IgD-negative memory B cell (primary cell): ENCODE data around the gene CDC42SE2. TPM values are rescaled to one million over a fixed set of nuclear protein-coding genes. Genes with fewer than 3 reads are reported as not detected.
"Not testable (repeated sequence)": the region's sequence is repeated elsewhere in the genome, so short reads cannot be mapped to it uniquely, and the experiment has no call there.

Experiments
- H3K27ac Mint-ChIP-seq, 3 donors: one replicate each; pipeline ENCODE4 v1.8.0; 2020 to 2022; ENCODE audit warnings: mild to moderate bottlenecking in 3 of 3, mixed read lengths in 3 of 3, moderate library complexity in 1 of 3
- H3K27me3 Mint-ChIP-seq: one replicate; pipeline ENCODE4 v1.8.0; 2021; ENCODE audit warnings: mixed read lengths
- H3K36me3 Mint-ChIP-seq: one replicate; pipeline ENCODE4 v1.8.0; 2020; ENCODE audit warnings: mild to moderate bottlenecking, mixed read lengths
- H3K4me1 Mint-ChIP-seq, 3 donors: one replicate each; pipeline ENCODE4 v1.8.0; 2020 to 2022; ENCODE audit warnings: mixed read lengths in 3 of 3, mild to moderate bottlenecking in 1 of 3
- H3K4me3 Mint-ChIP-seq, 4 donors: one replicate each; pipeline ENCODE4 v1.8.0; 2020 to 2022; ENCODE audit warnings: mild to moderate bottlenecking in 4 of 4, mixed read lengths in 4 of 4, moderate library complexity in 3 of 4
- H3K9me3 Mint-ChIP-seq, 3 donors: one replicate each; pipeline ENCODE4 v1.8.0; 2020 to 2021; ENCODE audit warnings: mixed read lengths in 3 of 3, mild to moderate bottlenecking in 1 of 3
- polyA plus RNA-seq: library from polyadenylated mRNA; unstranded; fragments of 300-500 nt; fragmentation: Illumina TruSeq; gene quantifications from one replicate; pipeline ENCODE4 v1.2.3, GENCODE V29; 2021

The CDC42SE2 gene
- polyA plus RNA-seq, 1 donor from 2014 or later = 248 TPM

DNA sequence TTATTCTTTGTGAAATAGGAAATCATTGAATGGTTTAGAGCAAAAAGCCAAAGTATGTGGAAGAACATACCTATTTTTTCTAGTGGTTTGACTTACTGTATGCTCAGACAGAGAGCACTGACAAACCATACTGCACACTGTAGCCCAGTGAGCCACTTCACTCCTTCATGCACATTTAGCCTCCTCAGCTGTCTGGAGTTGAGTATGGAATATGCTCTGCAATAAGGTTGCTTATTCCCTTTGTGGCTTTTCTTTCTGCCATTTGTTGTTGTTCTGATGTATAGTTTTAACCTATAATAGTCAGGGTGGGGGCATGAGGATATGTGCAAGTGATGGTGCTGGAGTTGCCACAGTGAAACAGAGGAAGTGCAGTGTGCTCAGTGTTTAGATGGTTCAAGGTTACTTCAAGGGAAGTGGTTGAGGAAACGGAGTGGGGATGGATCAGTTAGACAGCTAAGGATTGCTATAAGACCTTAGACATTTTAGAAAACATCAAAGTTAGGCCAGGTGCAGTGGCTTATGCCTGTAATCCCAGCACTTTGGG, 100.7 kb downstream of the CDC42SE2 start:
- H3K4me1 Mint-ChIP-seq = peaks cover 28 to 45% (median 30%) of the 10 kb centered on the region in 3 donors
- H3K4me3 Mint-ChIP-seq = peak overlapping the region in 3 of 4 donors; percentile 8 to 48 (median 33)
- peaks cover 0 to 5% (median 0%) of the 10 kb centered on the region in 3 donors for H3K9me3 Mint-ChIP-seq
- H3K27ac Mint-ChIP-seq = peak overlapping the region; percentile 57 to 94 (median 79)
- H3K36me3 Mint-ChIP-seq = peaks cover 15% of the 10 kb centered on the region
- H3K27me3 Mint-ChIP-seq = no peaks in the 10 kb centered on the region

GRCh38 chr5:131366428-131366827, 102.6 kb downstream of the CDC42SE2 start:
- H3K27me3 Mint-ChIP-seq = no peaks in the 10 kb centered on the region
- H3K4me1 Mint-ChIP-seq = peaks cover 43 to 54% (median 47%) of the 10 kb centered on the region in 3 donors
- H3K9me3 Mint-ChIP-seq = peaks cover 0 to 5% (median 1%) of the 10 kb centered on the region in 3 donors
- H3K27ac Mint-ChIP-seq = peak overlapping the region in 2 of 3 donors; percentile 38 to 71
- H3K36me3 Mint-ChIP-seq = peaks cover 12% of the 10 kb centered on the region
- peak overlapping the region in 1 of 4 donors; percentile 23 for H3K4me3 Mint-ChIP-seq

DNA sequence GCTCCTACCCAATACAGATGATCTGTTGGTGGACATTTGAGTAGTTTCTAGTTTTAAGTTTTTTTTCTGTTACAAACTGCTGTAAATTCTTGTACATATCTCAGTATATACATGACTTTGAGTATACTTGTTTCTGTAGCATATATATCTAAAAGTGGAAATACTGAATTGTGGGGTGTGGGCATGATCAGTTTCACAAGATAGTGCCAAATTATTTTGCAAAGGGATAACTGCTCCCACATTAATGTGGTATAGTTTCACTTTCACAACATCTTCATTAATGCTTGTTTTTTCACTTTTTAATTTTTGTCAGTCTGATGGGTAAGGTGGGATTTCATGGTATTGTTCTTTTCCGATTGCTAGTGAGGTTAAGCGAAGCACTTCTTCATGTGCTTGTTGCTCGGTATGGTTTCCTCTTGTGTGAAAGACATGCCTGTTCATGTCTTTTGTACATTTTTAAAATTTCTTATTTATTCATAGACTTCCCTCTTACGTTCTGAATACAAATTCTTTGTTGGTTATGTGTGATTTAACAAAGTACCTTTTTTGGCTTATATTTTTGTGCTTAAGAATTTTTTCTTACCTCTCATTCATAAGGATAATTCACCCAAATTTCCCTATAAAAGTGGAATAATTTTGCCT, 103.5 kb downstream of the CDC42SE2 start:
- Mint-ChIP-seq H3K27ac (peak overlapping the region; percentile 23 to 71 (median 43)), H3K27me3 (no peaks in the 10 kb centered on the region), H3K36me3 (peaks cover 13% of the 10 kb centered on the region), H3K4me1 (peaks cover 51 to 55% (median 54%) of the 10 kb centered on the region in 3 donors), H3K9me3 (peaks cover 0 to 5% (median 1%) of the 10 kb centered on the region in 3 donors), H3K4me3 (peak overlapping the region in 1 of 4 donors; percentile 9)

DNA sequence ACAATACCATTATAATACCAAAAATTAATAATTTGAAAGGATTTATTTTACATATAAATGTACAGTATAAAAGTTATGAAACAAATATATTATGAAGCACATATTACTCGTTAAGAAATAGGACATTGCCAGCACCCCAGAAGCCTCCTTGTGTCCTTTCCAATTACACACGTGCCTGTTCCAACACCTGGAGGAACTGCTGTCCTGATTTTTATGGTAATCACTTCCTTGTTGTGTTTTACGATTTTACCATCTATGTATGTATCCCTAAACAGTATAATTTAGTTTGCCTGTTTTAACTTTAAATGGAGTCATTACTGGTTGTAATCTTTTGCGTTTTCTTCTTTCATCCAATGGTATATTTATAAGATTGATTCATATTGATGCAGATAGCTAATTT, 105.0 kb downstream of the CDC42SE2 start:
- peaks cover 0 to 5% (median 1%) of the 10 kb centered on the region in 3 donors for H3K9me3 Mint-ChIP-seq
- H3K36me3 Mint-ChIP-seq = peaks cover 11% of the 10 kb centered on the region
- H3K27me3 Mint-ChIP-seq = no peaks in the 10 kb centered on the region
- H3K27ac Mint-ChIP-seq = peak overlapping the region; percentile 42 to 99 (median 76)
- peak overlapping the region in 2 of 4 donors; percentile 16 to 69 for H3K4me3 Mint-ChIP-seq
- H3K4me1 Mint-ChIP-seq = peaks cover 61 to 62% (median 61%) of the 10 kb centered on the region in 3 donors

GRCh38 chr5:131369558-131369957, 105.7 kb downstream of the CDC42SE2 start:
- H3K4me1 Mint-ChIP-seq = peaks cover 58 to 61% (median 61%) of the 10 kb centered on the region in 3 donors
- H3K9me3 Mint-ChIP-seq = peaks cover 0 to 5% (median 1%) of the 10 kb centered on the region in 3 donors
- H3K4me3 Mint-ChIP-seq = peak overlapping the region in 2 of 4 donors; percentile 16 to 46
- peak overlapping the region in 2 of 3 donors; percentile 76 to 99 for H3K27ac Mint-ChIP-seq
- no peaks in the 10 kb centered on the region for H3K27me3 Mint-ChIP-seq
- peaks cover 11% of the 10 kb centered on the region for H3K36me3 Mint-ChIP-seq

DNA sequence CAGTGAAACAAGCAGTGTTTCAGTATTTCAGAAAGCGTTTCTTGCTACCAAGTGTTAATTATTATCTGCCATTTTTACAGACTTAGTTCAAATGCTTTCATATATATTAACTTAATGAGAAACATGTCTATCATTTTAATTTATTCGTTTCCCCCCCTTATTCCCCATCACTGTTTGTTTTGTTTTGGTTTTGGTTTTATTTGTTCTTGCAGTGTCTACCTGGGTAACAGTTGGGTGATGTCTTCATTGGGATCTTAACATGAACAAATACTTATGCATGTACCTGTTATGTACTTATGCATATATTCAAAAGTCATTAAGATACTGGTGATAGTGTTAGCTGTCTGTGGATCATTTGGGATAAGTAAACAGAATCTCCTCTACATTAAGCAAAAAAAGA, 108.0 kb downstream of the CDC42SE2 start:
- H3K4me1 Mint-ChIP-seq = peaks cover 70 to 77% (median 72%) of the 10 kb centered on the region in 3 donors
- peak overlapping the region; percentile 98 to 99 (median 98) for H3K27ac Mint-ChIP-seq
- H3K36me3 Mint-ChIP-seq = peaks cover 6% of the 10 kb centered on the region
- peaks cover 0 to 8% (median 2%) of the 10 kb centered on the region in 3 donors for H3K9me3 Mint-ChIP-seq
- no peaks in the 10 kb centered on the region for H3K27me3 Mint-ChIP-seq
- H3K4me3 Mint-ChIP-seq = peak overlapping the region in 2 of 4 donors; percentile 11 to 70

- peaks cover 6% of the 10 kb centered on the region for H3K36me3 Mint-ChIP-seq
- H3K27ac Mint-ChIP-seq = peak overlapping the region; percentile 98 to 99 (median 98)
- peaks cover 70 to 76% (median 71%) of the 10 kb centered on the region in 3 donors for H3K4me1 Mint-ChIP-seq
- peak overlapping the region; percentile 4 to 76 (median 64) for H3K4me3 Mint-ChIP-seq
- no peaks in the 10 kb centered on the region for H3K27me3 Mint-ChIP-seq
- H3K9me3 Mint-ChIP-seq = peaks cover 0 to 3% (median 2%) of the 10 kb centered on the region in 3 donors
These were observed 109.4 kb downstream of the CDC42SE2 start for GRCh38 chr5:131373265-131373664.

GRCh38 chr5:131375351-131375750, 111.5 kb downstream of the CDC42SE2 start:
- Mint-ChIP-seq H3K27me3 (no peaks in the 10 kb centered on the region), H3K4me1 (peaks cover 66 to 76% (median 67%) of the 10 kb centered on the region in 3 donors), H3K4me3 (peak overlapping the region; percentile 6 to 67 (median 52)), H3K27ac (peak overlapping the region; percentile 98 to 99 (median 98)), H3K9me3 (peaks cover 0 to 3% (median 2%) of the 10 kb centered on the region in 3 donors), H3K36me3 (peaks cover 4% of the 10 kb centered on the region)

- H3K4me3 Mint-ChIP-seq = peak overlapping the region in 3 of 4 donors; percentile 19 to 74 (median 54)
- peaks cover 61 to 78% (median 63%) of the 10 kb centered on the region in 3 donors for H3K4me1 Mint-ChIP-seq
- H3K36me3 Mint-ChIP-seq = peaks cover 3% of the 10 kb centered on the region
- H3K27ac Mint-ChIP-seq = peak overlapping the region; percentile 98 to 99 (median 98)
- H3K9me3 Mint-ChIP-seq = peaks cover 0 to 3% (median 3%) of the 10 kb centered on the region in 3 donors
- H3K27me3 Mint-ChIP-seq = no peaks in the 10 kb centered on the region
These were observed 113.5 kb downstream of the CDC42SE2 start for GRCh38 chr5:131377346-131377745.

- H3K27me3 Mint-ChIP-seq = no peaks in the 10 kb centered on the region
- H3K4me3 Mint-ChIP-seq = peak overlapping the region in 2 of 4 donors; percentile 54 to 74
- H3K9me3 Mint-ChIP-seq = peaks cover 0 to 3% (median 3%) of the 10 kb centered on the region in 3 donors
- peak overlapping the region; percentile 98 to 99 (median 98) for H3K27ac Mint-ChIP-seq
- H3K4me1 Mint-ChIP-seq = peaks cover 64 to 82% (median 65%) of the 10 kb centered on the region in 3 donors
- peaks cover 3% of the 10 kb centered on the region for H3K36me3 Mint-ChIP-seq
These were observed 114.0 kb downstream of the CDC42SE2 start for GRCh38 chr5:131377785-131378325.

- Mint-ChIP-seq H3K27ac (peak overlapping the region; percentile 98 to 99 (median 99)), H3K27me3 (no peaks in the 10 kb centered on the region), H3K36me3 (peaks cover 3% of the 10 kb centered on the region), H3K4me1 (peaks cover 55 to 79% (median 60%) of the 10 kb centered on the region in 3 donors), H3K9me3 (peaks cover 0 to 3% (median 3%) of the 10 kb centered on the region in 3 donors), H3K4me3 (peak overlapping the region; percentile 14 to 94 (median 84))
These were observed 115.1 kb downstream of the CDC42SE2 start for GRCh38 chr5:131378721-131379541.

GRCh38 chr5:131379723-131380122, 115.9 kb downstream of the CDC42SE2 start:
- peaks cover 3% of the 10 kb centered on the region for H3K36me3 Mint-ChIP-seq
- H3K4me3 Mint-ChIP-seq = peak overlapping the region; percentile 66 to 94 (median 84)
- H3K27ac Mint-ChIP-seq = peak overlapping the region; percentile 98 to 99 (median 99)
- peaks cover 52 to 79% (median 60%) of the 10 kb centered on the region in 3 donors for H3K4me1 Mint-ChIP-seq
- H3K27me3 Mint-ChIP-seq = no peaks in the 10 kb centered on the region
- peaks cover 0 to 3% (median 3%) of the 10 kb centered on the region in 3 donors for H3K9me3 Mint-ChIP-seq

- peak overlapping the region; percentile 5 to 94 (median 64) for H3K4me3 Mint-ChIP-seq
- H3K9me3 Mint-ChIP-seq, H3K36me3 Mint-ChIP-seq, H3K27me3 Mint-ChIP-seq: not testable (repeated sequence)
- H3K27ac Mint-ChIP-seq = peak overlapping the region; percentile 98 to 99 (median 99)
- H3K4me1 Mint-ChIP-seq = peaks cover 47 to 76% (median 59%) of the 10 kb centered on the region in 3 donors
These were observed 116.4 kb downstream of the CDC42SE2 start for GRCh38 chr5:131380238-131380637.

GRCh38 chr5:131381021-131381420, 117.2 kb downstream of the CDC42SE2 start:
- Mint-ChIP-seq H3K27ac (peak overlapping the region; percentile 98 to 99 (median 99)), H3K4me3 (peak overlapping the region; percentile 45 to 85 (median 68)), H3K27me3 (no peaks in the 10 kb centered on the region), H3K4me1 (peaks cover 40 to 73% (median 54%) of the 10 kb centered on the region in 3 donors), H3K36me3 (peaks cover 3% of the 10 kb centered on the region), H3K9me3 (peaks cover 0 to 3% (median 3%) of the 10 kb centered on the region in 3 donors)
